Activated CD8-positive, alpha-beta memory T cell treated with anti-CD3 and anti-CD28 coated beads for 24 hours (primary cell): Measurements from ENCODE around the gene CMPK2.

ENCODE experiments used
- DNase-seq: peaks from one replicate; pipeline ENCODE4 v3.0.0-alpha.2; 2020

Gene CMPK2

GRCh38 chr2:6808426-6808825, 57.3 kb downstream of the CMPK2 start:
- no peak for DNase-seq

- DNase-seq = no peak
Observed at GRCh38 chr2:6806604-6807003, 59.1 kb downstream of the CMPK2 start.

GRCh38 chr2:6800553-6800952, 65.2 kb downstream of the CMPK2 start:
- DNase-seq = no peak
